Kidney (tissue), 14 donors: ENCODE results near the gene UTP25. TPM values are rescaled to one million over a fixed set of nuclear protein-coding genes. Genes with fewer than 3 reads are reported as not detected.

ENCODE experiments used
- DNase-seq, 5 donors: peaks; one replicate each; pipeline ENCODE4 v3.0.0-alpha.2; 2013 to 2020
- FAIRE-seq: peaks from 2 replicates; lab custom pipeline; 2012; peaks lifted over from hg19 to GRCh38; lab: Jason Lieb, UNC
- H3K27ac ChIP-seq, 2 donors: one replicate each; pipeline ENCODE4 v1.7.0; 2013; ENCODE audit warnings: low read depth in 2 of 2, low read length in 2 of 2, inconsistent platforms in 1 of 2
- H3K27me3 ChIP-seq: one replicate; pipeline ENCODE4 v1.7.1; 2013; ENCODE audit warnings: low read length, inconsistent platforms; ENCODE audit not compliant: control insufficient read depth, insufficient read depth
- H3K36me3 ChIP-seq, 3 donors: one replicate each; pipeline versions ENCODE4 v1.7.0 to v1.7.1; 2013; ENCODE audit warnings: low read length in 3 of 3, control low read depth in 1 of 3, inconsistent platforms in 1 of 3; ENCODE audit not compliant: insufficient read depth in 3 of 3, control insufficient read depth in 2 of 3
- H3K4me1 ChIP-seq, 3 donors: one replicate each; pipeline versions ENCODE4 v1.7.0 to v1.7.1; 2013; ENCODE audit warnings: low read length in 3 of 3, inconsistent platforms in 1 of 3, low read depth in 1 of 3; ENCODE audit not compliant: control insufficient read depth in 2 of 3, insufficient read depth in 2 of 3
- H3K4me3 ChIP-seq, 3 donors: one replicate each; pipeline versions ENCODE4 v1.7.0 to v1.8.1; 2013; ENCODE audit warnings: low read length in 3 of 3, control low read depth in 1 of 3, inconsistent platforms in 1 of 3
- H3K9ac ChIP-seq, 3 donors: one replicate each; pipeline versions ENCODE4 v1.7.0 to v1.7.1; 2013; ENCODE audit warnings: low read length in 3 of 3, control low read depth in 1 of 3, inconsistent platforms in 1 of 3
- H3K9me3 ChIP-seq, 3 donors: one replicate each; pipeline versions ENCODE4 v1.7.0 to v1.7.1; 2013; ENCODE audit warnings: low read length in 3 of 3, control low read depth in 1 of 3, inconsistent platforms in 1 of 3; ENCODE audit not compliant: control insufficient read depth in 2 of 3, insufficient read depth in 1 of 3
- CTCF ChIP-seq: IDR thresholded peaks from 3 replicates; pipeline ENCODE4 v1.5.1; 2012; ENCODE audit warnings: mild to moderate bottlenecking, moderate library complexity, borderline replicate concordance; ENCODE audit not compliant: insufficient read depth; ENCODE audit errors: extremely low read depth
- intact Hi-C: fragments of 100-400 bp; cut with DNase I; formaldehyde crosslinking; loops from one replicate; pipeline ENCODE4 v1.11.1; 2022
- polyA plus RNA-seq: library from polyadenylated mRNA; stranded (reverse); fragments of 350-450 nt; fragmentation: Illumina TruSeq; extraction: RNeasy Lipid Tissue Mini Kit (QIAGEN cat#74804); gene quantifications from one replicate; pipeline ENCODE4 v1.2.3, GENCODE V29; 2014; ENCODE audit warnings: low read depth, low replicate concordance; ENCODE audit not compliant: insufficient read depth
- total RNA-seq: library from RNA; stranded (reverse); fragmentation: NEBNext Ultra II Directional; extraction: Animal tissue kit (Norgen Biotek cat#: 25700); gene quantifications from one replicate; pipeline ENCODE4 v1.2.1, GENCODE V29; 2021
- donor health status: control.
- donor health status: control.
- donor health status: control.
- donor health status: control.
- donor health status: control.
- donor health status: DM: yes; HTN: yes; CAD: no.
- donor health status: Normal renal cell carcinoma (clear cell type).

The UTP25 gene
- total and polyA plus RNA-seq, 2 donors from 2014 or later: 2.0 to 8.9 TPM

- no peak overlapping the region for H3K4me3 ChIP-seq
- H3K4me1 ChIP-seq: peaks cover 0 to 7% (median 3%) of the 10 kb centered on the region in 3 donors
- H3K27me3 ChIP-seq: no peaks in the 10 kb centered on the region
- no peak for TF ChIP-seq CTCF
- intact Hi-C loops: no loop called here
- no peaks in the 10 kb centered on the region for H3K36me3 ChIP-seq
- DNase-seq (no peak), FAIRE-seq (no peak)
- H3K27ac ChIP-seq: no peak overlapping the region
- H3K9me3 ChIP-seq: no peaks in the 10 kb centered on the region
- no peak overlapping the region for H3K9ac ChIP-seq
These were observed 20.3 kb upstream of the UTP25 start for GRCh38 chr1:209807509-209807908.

- H3K36me3 ChIP-seq: no peaks in the 10 kb centered on the region
- H3K9ac ChIP-seq: no peak overlapping the region
- no peaks in the 10 kb centered on the region for H3K9me3 ChIP-seq
- H3K27me3 ChIP-seq: no peaks in the 10 kb centered on the region
- peaks cover 0 to 5% (median 3%) of the 10 kb centered on the region in 3 donors for H3K4me1 ChIP-seq
- DNase-seq: peak in 1 of 5 donors; percentile 80
- no peak for TF ChIP-seq CTCF
- H3K27ac ChIP-seq: no peak overlapping the region
- intact Hi-C loops: no loop called here
- no peak for FAIRE-seq
- no peak overlapping the region for H3K4me3 ChIP-seq
These were observed 19.7 kb upstream of the UTP25 start for GRCh38 chr1:209808059-209808581.

DNA sequence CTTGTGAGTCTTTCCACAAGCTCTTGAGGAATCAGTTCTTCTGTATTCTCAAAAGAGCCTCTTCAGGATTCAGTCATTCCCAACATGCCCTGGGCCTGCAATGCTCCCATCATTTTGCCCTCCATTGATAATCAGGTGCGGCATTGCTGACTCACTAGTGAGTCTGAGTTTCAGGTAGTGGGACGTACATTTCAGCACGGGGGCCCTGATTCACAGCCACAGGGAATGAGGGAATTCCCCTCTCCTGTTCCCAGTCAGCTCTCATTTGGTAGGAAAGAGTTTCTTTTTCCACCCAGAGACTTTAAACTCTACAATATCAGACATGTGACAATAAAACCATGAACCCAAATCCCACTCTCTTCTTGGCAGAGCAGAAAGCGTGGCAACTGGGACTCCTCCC lies 18.2 kb upstream of the UTP25 start:
- FAIRE-seq: no peak
- no peak for DNase-seq
- no peak for TF ChIP-seq CTCF
- Histone ChIP-seq H3K4me3 (no peak overlapping the region), H3K9me3 (no peaks in the 10 kb centered on the region), H3K27ac (no peak overlapping the region), H3K27me3 (no peaks in the 10 kb centered on the region), H3K9ac (no peak overlapping the region), H3K4me1 (peaks cover 0 to 5% (median 2%) of the 10 kb centered on the region in 3 donors), H3K36me3 (no peaks in the 10 kb centered on the region)
- intact Hi-C loops: no loop called here

DNA sequence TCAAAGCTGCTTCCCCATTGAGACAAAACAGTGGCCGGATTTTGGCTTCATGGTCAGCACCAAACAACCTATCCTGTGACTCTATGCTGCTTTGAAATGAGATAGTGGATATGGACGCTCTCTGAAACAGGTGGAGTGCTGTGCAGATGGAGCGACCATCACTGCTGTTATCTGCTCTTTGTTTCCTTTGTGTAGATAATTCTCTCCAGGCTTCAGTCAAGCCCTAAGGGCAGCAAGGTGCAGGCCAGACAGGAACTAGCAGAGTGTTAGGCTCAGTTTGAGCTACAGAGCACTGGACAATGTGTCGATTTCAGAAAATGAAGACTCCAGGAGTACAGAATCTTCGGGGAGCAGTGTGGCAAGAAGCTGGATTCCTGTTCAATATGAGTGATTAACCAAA lies 17.0 kb upstream of the UTP25 start:
- no peak for TF ChIP-seq CTCF
- no peak for FAIRE-seq

More for the DNA sequence above, 17.0 kb upstream of the UTP25 start:
- intact Hi-C loops: no loop called here
- Histone ChIP-seq H3K9me3 (no peaks in the 10 kb centered on the region), H3K9ac (no peak overlapping the region), H3K27ac (no peak overlapping the region), H3K4me3 (no peak overlapping the region), H3K4me1 (peaks cover 0 to 5% (median 0%) of the 10 kb centered on the region in 3 donors), H3K36me3 (no peaks in the 10 kb centered on the region), H3K27me3 (no peaks in the 10 kb centered on the region)
- no peak for DNase-seq
